PC-3 (cell line): ENCODE data around the gene CCNF. TPM values are rescaled to one million over a fixed set of nuclear protein-coding genes. Genes with fewer than 3 reads are reported as not detected.

Experiments used
- ATAC-seq: fragments of 200-7000 bp; cut with Tn5 transposase; 2 replicates; pipeline ENCODE4 v1.9.1; 2020; ENCODE audit warnings: mild to moderate bottlenecking, moderate library complexity
- BruUV-seq: library from RNA; stranded (reverse); fragments of 400-500 nt; replicated peaks from 2 replicates; lab custom pipeline; 2021; lab: Mats Ljungman, UMichigan
- CTCF ChIA-PET: fragments of 300-600 bp; sonication (Branson Sonifier 250); formaldehyde crosslinking; loops from one replicate; lab custom pipeline; 2022; ENCODE audit warnings: antibody characterized with exemption; lab: Charles Lee
- POLR2A ChIA-PET: fragments of 300-600 bp; sonication (Branson Sonifier 250); formaldehyde crosslinking; loops from one replicate; lab custom pipeline; 2022; ENCODE audit warnings: antibody characterized with exemption; ENCODE audit not compliant: unreplicated experiment; lab: Charles Lee
- DNase-seq: peaks from one replicate; pipeline ENCODE4 v3.0.0-alpha.2; 2015
- H2AFZ ChIP-seq: fragments of 300-600 bp; sonication (generic); 2 replicates; pipeline ENCODE4 v1.6.0; 2016; ENCODE audit warnings: antibody characterized with exemption, low read length
- H3F3A ChIP-seq: fragments of 300-600 bp; sonication (generic); one replicate; pipeline ENCODE4 v1.6.0; 2017; ENCODE audit warnings: antibody characterized with exemption, low read length, control low read depth, mild to moderate bottlenecking; ENCODE audit not compliant: unreplicated experiment
- H3K27ac ChIP-seq: fragments of 300-600 bp; sonication (generic); 2 replicates; pipeline ENCODE4 v1.5.1; 2016; ENCODE audit warnings: mild to moderate bottlenecking, low read length
- H3K27me3 ChIP-seq: fragments of 300-600 bp; sonication (generic); 2 replicates; pipeline ENCODE4 v1.6.1; 2016; ENCODE audit warnings: low read length, mixed read lengths
- H3K36me3 ChIP-seq: fragments of 300-600 bp; sonication (generic); 2 replicates; pipeline ENCODE4 v1.6.1; 2016; ENCODE audit warnings: low read depth, mixed run types, low read length, mixed read lengths
- H3K4me1 ChIP-seq: fragments of 300-600 bp; sonication (generic); 2 replicates; pipeline ENCODE4 v1.5.1; 2016; ENCODE audit warnings: low read length; ENCODE audit not compliant: insufficient read depth
- H3K4me2 ChIP-seq: fragments of 300-600 bp; sonication (generic); 2 replicates; pipeline ENCODE4 v1.6.0; 2016; ENCODE audit warnings: low read length
- H3K4me3 ChIP-seq: fragments of 300-600 bp; sonication (generic); 2 replicates; pipeline ENCODE4 v1.5.1; 2016; ENCODE audit warnings: mild to moderate bottlenecking, low read length, mixed read lengths
- H3K79me2 ChIP-seq: fragments of 300-600 bp; sonication (generic); 2 replicates; pipeline ENCODE4 v1.6.1; 2017; ENCODE audit warnings: low read length, mixed read lengths
- H3K9ac ChIP-seq: fragments of 300-600 bp; sonication (generic); 2 replicates; pipeline ENCODE4 v1.6.0; 2016; ENCODE audit warnings: mild to moderate bottlenecking, low read length
- H3K9me2 ChIP-seq: fragments of 300-600 bp; sonication (generic); replicated peaks from 2 replicates; pipeline ENCODE4 v1.6.1; 2016; ENCODE audit warnings: mixed run types, low read length, mixed read lengths
- H3K9me3 ChIP-seq: fragments of 300-600 bp; sonication (generic); 2 replicates; pipeline ENCODE4 v1.6.1; 2016; ENCODE audit warnings: low read length, mixed read lengths
- H4K20me1 ChIP-seq: fragments of 300-600 bp; sonication (generic); 2 replicates; pipeline ENCODE4 v1.6.1; 2016; ENCODE audit warnings: low read length, mixed read lengths
- CTCF ChIP-seq: fragments of 300-600 bp; sonication (generic); conservative IDR thresholded peaks from 2 replicates; pipeline ENCODE4 v1.5.1; 2017; ENCODE audit warnings: antibody characterized with exemption, low read depth, mild to moderate bottlenecking, low read length
- EZH2 ChIP-seq: fragments of 300-600 bp; sonication (generic); IDR thresholded peaks from one replicate; pipeline ENCODE4 v1.6.1; 2017; ENCODE audit warnings: antibody characterized with exemption, mild to moderate bottlenecking, low read length; ENCODE audit not compliant: unreplicated experiment
- EZH2phosphoT487 ChIP-seq: fragments of 300-600 bp; sonication (generic); IDR thresholded peaks from 2 replicates; pipeline ENCODE4 v1.6.1; 2018; ENCODE audit warnings: mild to moderate bottlenecking, antibody characterized with exemption, low read length, borderline replicate concordance
- intact Hi-C: fragments of 100-400 bp; cut with micrococcal nuclease; formaldehyde crosslinking; loops from 2 replicates; pipeline ENCODE4 v1.9.0; 2023
- total RNA-seq: library from RNA; depleted of rRNA; stranded (reverse); fragments of >200 nt; gene quantifications from 2 replicates; pipeline ENCODE4 v1.2.3, GENCODE V29; 2014

Gene CCNF
- total RNA-seq, 1 experiment from 2014 or later = 26.8 TPM

- Histone ChIP-seq H3K9ac (peak overlapping the region; percentile 88), H3K79me2 (peaks cover 32% of the 10 kb centered on the region), H3K9me2 (no peaks in the 10 kb centered on the region), H3K36me3 (peaks cover 10% of the 10 kb centered on the region; the same call in 1 of the 2 replicates), H3K9me3 (no peaks in the 10 kb centered on the region), H3K27me3 (no peaks in the 10 kb centered on the region), H3K4me3 (peak overlapping the region; percentile 91), H3K4me2 (peak overlapping the region; percentile 94), H3K4me1 (peaks cover 13% of the 10 kb centered on the region), H4K20me1 (peaks cover 8% of the 10 kb centered on the region; the same call in 1 of the 2 replicates), H3F3A (no peaks in the 10 kb centered on the region), H2AFZ (peak overlapping the region; percentile 87), H3K27ac (no peak overlapping the region)
- BruUV-seq = TSS peak; percentile 40
- CTCF ChIA-PET = interaction anchor here (0.6 to 1.2 kb wide), 2 partner anchors 28 to 71 kb away, joined by 3 read pairs; no protein-coding TSS in a partner anchor
- TF ChIP-seq CTCF (peak; percentile 29; the same call in 1 of the 2 replicates), EZH2phosphoT487 (no peak)
- intact Hi-C loops = loop anchor here (1.0 to 2.0 kb wide), 2 partner anchors 71 to 89 kb away; partner anchors contain the start of gene ABCA3
- DNase-seq (peak; percentile 45), ATAC-seq (peak; percentile 35)
- POLR2A ChIA-PET = no interaction called here
These were observed 770 bp downstream of the CCNF start for GRCh38 chr16:2429771-2430663.

- no peak overlapping the region for H3K4me3 ChIP-seq
- H3K9ac ChIP-seq = no peak overlapping the region
- ChIA-PET CTCF (no interaction called here), POLR2A (no interaction called here)
- H3K36me3 ChIP-seq = peaks cover 22% of the 10 kb centered on the region; the same call in 1 of the 2 replicates
- no peak for TF ChIP-seq EZH2phosphoT487
- TF ChIP-seq CTCF = no peak; the same call in 1 of the 2 replicates
- TF ChIP-seq EZH2 = no peak
- ATAC-seq = no peak
- BruUV-seq = no TSS peak
- H3K4me2 ChIP-seq = no peak overlapping the region
- no peak overlapping the region for H3K27ac ChIP-seq
- H3K79me2 ChIP-seq = peaks cover 32% of the 10 kb centered on the region
- H3K9me2 ChIP-seq = no peaks in the 10 kb centered on the region
- peaks cover 8% of the 10 kb centered on the region; the same call in 1 of the 2 replicates for H4K20me1 ChIP-seq
- H2AFZ ChIP-seq = no peak overlapping the region
- no peak for DNase-seq
- no peaks in the 10 kb centered on the region for H3K9me3 ChIP-seq
- intact Hi-C loops = no loop called here
- H3F3A ChIP-seq = no peaks in the 10 kb centered on the region
- no peaks in the 10 kb centered on the region for H3K27me3 ChIP-seq
- peaks cover 9% of the 10 kb centered on the region for H3K4me1 ChIP-seq
These were observed 3.0 kb downstream of the CCNF start for GRCh38 chr16:2432286-2432685.
